Activated CD8-positive, alpha-beta T cell treated with anti-CD3 and anti-CD28 coated beads for 36 hours (primary cell): ENCODE results near the gene PDE1C. TPM values are rescaled to one million over a fixed set of nuclear protein-coding genes. Genes with fewer than 3 reads are reported as not detected.

Experiments used
- ATAC-seq: fragments of 200-7000 bp; cut with Tn5 transposase; one replicate; pipeline ENCODE4 v1.10.0; 2021; ENCODE audit warnings: mild to moderate bottlenecking, moderate library complexity
- CTCF ChIA-PET: fragments of 350-600 bp; sonication (Branson Sonifier 250); formaldehyde crosslinking; loops from one replicate; lab custom pipeline; 2021; ENCODE audit warnings: antibody characterized with exemption; lab: Charles Lee
- POLR2A ChIA-PET: fragments of 350-600 bp; sonication (Branson Sonifier 250); formaldehyde crosslinking; loops from one replicate; lab custom pipeline; 2021; ENCODE audit warnings: antibody characterized with exemption; lab: Charles Lee
- DNase-seq: peaks from one replicate; pipeline ENCODE4 v3.0.0-alpha.2; 2020
- H3K27ac Mint-ChIP-seq: one replicate; pipeline ENCODE4 v1.8.0; 2021; ENCODE audit warnings: mild to moderate bottlenecking, mixed read lengths
- H3K27me3 Mint-ChIP-seq: one replicate; pipeline ENCODE4 v1.8.0; 2021; ENCODE audit warnings: mixed read lengths
- H3K36me3 Mint-ChIP-seq: one replicate; pipeline ENCODE4 v1.8.0; 2021; ENCODE audit warnings: low read depth, mixed read lengths
- H3K4me1 Mint-ChIP-seq: one replicate; pipeline ENCODE4 v1.8.0; 2021; ENCODE audit warnings: low read depth, mixed read lengths
- H3K4me3 Mint-ChIP-seq: one replicate; pipeline ENCODE4 v1.8.0; 2021; ENCODE audit warnings: mild to moderate bottlenecking, moderate library complexity, mixed read lengths
- H3K9me3 Mint-ChIP-seq: one replicate; pipeline ENCODE4 v1.8.0; 2021; ENCODE audit warnings: mixed read lengths
- CTCF ChIP-seq: fragments of 200-600 bp; IDR thresholded peaks from one replicate; pipeline ENCODE4 v1.8.0; 2022; ENCODE audit warnings: antibody characterized with exemption, mild to moderate bottlenecking
- intact Hi-C: fragments of 100-400 bp; cut with micrococcal nuclease; formaldehyde crosslinking; loops from one replicate; pipeline ENCODE4 v1.10.0; 2022
- total RNA-seq, 2 experiments: library from RNA; stranded (reverse); gene quantifications; one replicate each; pipeline ENCODE4 v1.2.3, GENCODE V29; 2021

Gene PDE1C
- total RNA-seq, 2 experiments from 2014 or later: not detected

- H3K27ac Mint-ChIP-seq: no peak overlapping the region
- H3K4me3 Mint-ChIP-seq: no peak overlapping the region
- intact Hi-C loops: no loop called here
- ATAC-seq: no peak
- no peak for TF ChIP-seq CTCF
- no peak for DNase-seq
- H3K4me1 Mint-ChIP-seq: no peaks in the 10 kb centered on the region
- no peaks in the 10 kb centered on the region for H3K27me3 Mint-ChIP-seq
- no peaks in the 10 kb centered on the region for H3K36me3 Mint-ChIP-seq
- POLR2A ChIA-PET: no interaction called here
- CTCF ChIA-PET: no interaction called here
- no peaks in the 10 kb centered on the region for H3K9me3 Mint-ChIP-seq
Observed at GRCh38 chr7:31776616-31777015, 293.6 kb downstream of the PDE1C start.

- H3K4me1 Mint-ChIP-seq: no peaks in the 10 kb centered on the region
- ATAC-seq (no peak), DNase-seq (no peak)
- H3K27ac Mint-ChIP-seq: no peak overlapping the region
- peaks cover 2% of the 10 kb centered on the region for H3K9me3 Mint-ChIP-seq
- no peaks in the 10 kb centered on the region for H3K36me3 Mint-ChIP-seq
- no peak for TF ChIP-seq CTCF
- ChIA-PET CTCF (no interaction called here), POLR2A (no interaction called here)
- intact Hi-C loops: no loop called here
- no peak overlapping the region for H3K4me3 Mint-ChIP-seq
- H3K27me3 Mint-ChIP-seq: no peaks in the 10 kb centered on the region
Observed at GRCh38 chr7:31775556-31775955, 294.7 kb downstream of the PDE1C start.

- ChIA-PET POLR2A (no interaction called here), CTCF (no interaction called here)
- Mint-ChIP-seq H3K27ac (no peak overlapping the region), H3K4me3 (no peak overlapping the region), H3K9me3 (peaks cover 2% of the 10 kb centered on the region), H3K4me1 (no peaks in the 10 kb centered on the region), H3K36me3 (no peaks in the 10 kb centered on the region), H3K27me3 (no peaks in the 10 kb centered on the region)
- DNase-seq (no peak), ATAC-seq (no peak)
- intact Hi-C loops: no loop called here
- TF ChIP-seq CTCF: no peak
Observed at GRCh38 chr7:31772211-31772610, 298.0 kb downstream of the PDE1C start.

- intact Hi-C loops: no loop called here
Observed at GRCh38 chr7:31767686-31768358, 302.4 kb downstream of the PDE1C start.

More at GRCh38 chr7:31767686-31768358, 302.4 kb downstream of the PDE1C start:
- Mint-ChIP-seq H3K27ac (no peak overlapping the region), H3K27me3 (no peaks in the 10 kb centered on the region), H3K4me1 (no peaks in the 10 kb centered on the region), H3K36me3 (no peaks in the 10 kb centered on the region), H3K4me3 (no peak overlapping the region), H3K9me3 (peaks cover 3% of the 10 kb centered on the region)
- DNase-seq: no peak
- TF ChIP-seq CTCF: no peak
- CTCF ChIA-PET: interaction anchor here (1.2 kb wide), 1 partner anchor 24 kb away, joined by 3 read pairs; no protein-coding TSS in a partner anchor
- ATAC-seq: no peak
- POLR2A ChIA-PET: no interaction called here
